SK-N-SH (cell line): ENCODE data around the gene ABCC4. TPM values are rescaled to one million over a fixed set of nuclear protein-coding genes. Genes with fewer than 3 reads are reported as not detected.

Source experiments
- CTCF ChIA-PET: fragments of 300-600, 350-600 bp; formaldehyde crosslinking; extraction: SDS; loops from one replicate; lab custom pipeline; 2021; lab: Yijun Ruan, JAX
- POLR2A ChIA-PET: fragments of 350-600 bp; sonication (Branson Sonifier 250); formaldehyde crosslinking; extraction: SDS; loops from one replicate; lab custom pipeline; 2020; ENCODE audit warnings: antibody characterized with exemption, inconsistent platforms; lab: Yijun Ruan, JAX
- DNase-seq: peaks from one replicate; pipeline ENCODE4 v3.0.0; 2012
- H2AFZ ChIP-seq: fragments of 200-600 bp; sonication (generic); 2 replicates; pipeline ENCODE4 v1.8.1; 2016; ENCODE audit warnings: antibody characterized with exemption, mild to moderate bottlenecking, low read depth
- H3F3A ChIP-seq: fragments of 200-600 bp; sonication (generic); replicated peaks from 2 replicates; pipeline ENCODE3; 2016; ENCODE audit warnings: antibody characterized with exemption, mild to moderate bottlenecking; ENCODE audit not compliant: insufficient read depth
- H3K27ac ChIP-seq, 2 experiments: fragments of 200-500 bp in 1 of 2; fragments of 200-600 bp in 1 of 2; sonication (Bioruptor generic) in 1 of 2; sonication (generic), shearing (Covaris generic) in 1 of 2; 2 replicates each; pipeline versions ENCODE4 v1.5.1 to v1.6.1; 2014 to 2016; ENCODE audit warnings: low read depth in 2 of 2, inconsistent platforms in 1 of 2, low read length in 1 of 2, mild to moderate bottlenecking in 1 of 2, mixed read lengths in 1 of 2
- H3K27me3 ChIP-seq: fragments of 200-600 bp; sonication (generic), shearing (Covaris generic); 2 replicates; pipeline ENCODE4 v1.6.1; 2016; ENCODE audit warnings: mixed run types; ENCODE audit not compliant: insufficient read depth
- H3K36me3 ChIP-seq, 2 experiments: fragments of 200-500 bp in 1 of 2; fragments of 200-600 bp in 1 of 2; sonication (Bioruptor generic) in 1 of 2; sonication (generic) in 1 of 2; replicated peaks in 1 of 2; 2 replicates each; pipeline versions ENCODE3 to v1.5.1; 2014 to 2016; ENCODE audit warnings: low read length in 1 of 2, mild to moderate bottlenecking in 1 of 2; ENCODE audit not compliant: insufficient read depth in 2 of 2, control insufficient read depth in 1 of 2
- H3K4me1 ChIP-seq, 2 experiments: fragments of 200-500 bp in 1 of 2; fragments of 200-600 bp in 1 of 2; sonication (Bioruptor generic) in 1 of 2; sonication (generic), shearing (Covaris generic) in 1 of 2; 2 replicates each; pipeline versions ENCODE4 v1.5.1 to v1.6.1; 2014 to 2016; ENCODE audit warnings: low read depth in 1 of 2, low read length in 1 of 2, mixed run types in 1 of 2; ENCODE audit not compliant: insufficient read depth in 2 of 2, control insufficient read depth in 1 of 2
- H3K4me2 ChIP-seq: fragments of 200-600 bp; sonication (generic), shearing (Covaris generic); 2 replicates; pipeline ENCODE4 v1.6.1; 2017; ENCODE audit warnings: mixed run types
- H3K4me3 ChIP-seq, 2 experiments: fragments of 200-500 bp in 1 of 2; fragments of 200-600 bp in 1 of 2; sonication (Bioruptor generic) in 1 of 2; sonication (generic), shearing (Covaris generic) in 1 of 2; 2 replicates each; pipeline versions ENCODE4 v1.5.1 to v1.8.1; 2014 to 2016; ENCODE audit warnings: low read depth in 2 of 2, inconsistent platforms in 1 of 2, low read length in 1 of 2, mild to moderate bottlenecking in 1 of 2, mixed read lengths in 1 of 2, moderate library complexity in 1 of 2
- H3K79me2 ChIP-seq: fragments of 200-600 bp; sonication (generic); 2 replicates; pipeline ENCODE4 v1.8.1; 2017; ENCODE audit warnings: mild to moderate bottlenecking; ENCODE audit not compliant: insufficient read depth
- H3K9ac ChIP-seq: fragments of 200-600 bp; sonication (generic); 2 replicates; pipeline ENCODE4 v1.6.1; 2017; ENCODE audit warnings: mixed run types
- H3K9me2 ChIP-seq: fragments of 200-600 bp; sonication (generic); 2 replicates; pipeline ENCODE4 v1.6.1; 2017; ENCODE audit warnings: mixed run types
- H3K9me3 ChIP-seq: fragments of 200-600 bp; sonication (generic); 2 replicates; pipeline ENCODE4 v1.6.1; 2017; ENCODE audit warnings: mixed run types, mild to moderate bottlenecking, moderate library complexity
- H4K20me1 ChIP-seq: fragments of 200-600 bp; sonication (generic); 2 replicates; pipeline ENCODE4 v1.6.1; 2017; ENCODE audit warnings: mild to moderate bottlenecking, mixed run types; ENCODE audit not compliant: insufficient read depth
- FOXJ3 ChIP-seq: sonication (generic); formaldehyde crosslinking; IDR thresholded peaks from 2 replicates; pipeline ENCODE4 v1.5.1; 2020; ENCODE audit warnings: mild to moderate bottlenecking, missing genetic modification reagents
- FOXM1 ChIP-seq: IDR thresholded peaks from 2 replicates; pipeline ENCODE4 v1.4.0; 2012; ENCODE audit warnings: low read depth, mild to moderate bottlenecking
- GABPA ChIP-seq: IDR thresholded peaks from 2 replicates; pipeline ENCODE4 v1.4.0; 2012; ENCODE audit warnings: low read depth, mild to moderate bottlenecking
- IRF3 ChIP-seq: fragments of 150-350 bp; IDR thresholded peaks from 2 replicates; pipeline ENCODE4 v1.6.1; 2016; ENCODE audit warnings: mild to moderate bottlenecking, low read depth, low read length
- JUND ChIP-seq: IDR thresholded peaks from 2 replicates; pipeline ENCODE4 v1.4.0; 2012
- MXI1 ChIP-seq: IDR thresholded peaks from 2 replicates; pipeline ENCODE4 v1.6.1; 2012; ENCODE audit warnings: mild to moderate bottlenecking, low read depth, low read length, improper control_type of control experiment
- NFIC ChIP-seq: IDR thresholded peaks from 2 replicates; pipeline ENCODE4 v1.4.0; 2012; ENCODE audit warnings: borderline replicate concordance
- POLR2AphosphoS5 ChIP-seq: IDR thresholded peaks from 2 replicates; pipeline ENCODE4 v1.6.1; 2012; ENCODE audit warnings: low read depth, low read length
- RAD21 ChIP-seq: IDR thresholded peaks from 2 replicates; pipeline ENCODE4 v1.6.1; 2012; ENCODE audit warnings: mild to moderate bottlenecking, low read length
- RCOR1 ChIP-seq: fragments of 150-350 bp; IDR thresholded peaks from 2 replicates; pipeline ENCODE4 v1.6.1; 2017; ENCODE audit warnings: antibody characterized with exemption, low read length
- RFX5 ChIP-seq: IDR thresholded peaks from 2 replicates; pipeline ENCODE4 v1.6.1; 2012; ENCODE audit warnings: mild to moderate bottlenecking, improper control_type of control experiment, low read length
- SIN3A ChIP-seq: IDR thresholded peaks from 2 replicates; pipeline ENCODE4 v1.6.1; 2012; ENCODE audit warnings: low read depth, mild to moderate bottlenecking, low read length, moderate library complexity, borderline replicate concordance
- TAF1 ChIP-seq: IDR thresholded peaks from 2 replicates; pipeline ENCODE4 v1.6.1; 2012; ENCODE audit warnings: low read depth, mild to moderate bottlenecking, low read length, moderate library complexity, borderline replicate concordance
- TEAD4 ChIP-seq: IDR thresholded peaks from 2 replicates; pipeline ENCODE4 v1.4.0; 2012; ENCODE audit warnings: mild to moderate bottlenecking, borderline replicate concordance; ENCODE audit not compliant: insufficient read depth
- USF1 ChIP-seq: IDR thresholded peaks from 2 replicates; pipeline ENCODE4 v1.4.0; 2012; ENCODE audit warnings: low read depth, borderline replicate concordance
- ZBTB33 ChIP-seq: IDR thresholded peaks from 2 replicates; pipeline ENCODE4 v1.4.0; 2012; ENCODE audit warnings: low read depth, borderline replicate concordance
- WGBS: methylation state at CpG from one replicate; pipeline ENCODE4 v1.1.6; 2017; ENCODE audit warnings: low lambda C conversion rate; 5-methylcytosine and 5-hydroxymethylcytosine counted together
- polyA plus RNA-seq, 3 experiments: library from polyadenylated mRNA; depleted of rRNA; stranded (reverse); fragments of >200 nt; gene quantifications; 2 replicates each; pipeline ENCODE4 v1.2.3, GENCODE V29; 2012

The ABCC4 gene
- polyA plus RNA-seq, 1 of the 3 experiments (the other 2 are of a cell fraction), result 7.8 TPM

- TF ChIP-seq ZBTB33 (no peak), TAF1 (no peak), GABPA (no peak), POLR2AphosphoS5 (no peak), RFX5 (no peak), FOXJ3 (CRISPR knock-in tag) (no peak), TEAD4 (no peak)
Measured at GRCh38 chr13:95019886-95020285, 281.4 kb downstream of the ABCC4 start (continued).

GRCh38 chr13:95007322-95007721 lies 293.9 kb downstream of the ABCC4 start:
- no peak overlapping the region for H3K27ac ChIP-seq
- POLR2A ChIA-PET, result no interaction called here
- H3F3A ChIP-seq, result no peaks in the 10 kb centered on the region
- no peak overlapping the region for H2AFZ ChIP-seq
- no peaks in the 10 kb centered on the region for H4K20me1 ChIP-seq
- H3K36me3 ChIP-seq, result no peaks in the 10 kb centered on the region
- no peak overlapping the region for H3K4me2 ChIP-seq
- CTCF ChIA-PET, result no interaction called here
- DNase-seq, result no peak
- no peaks in the 10 kb centered on the region for H3K79me2 ChIP-seq
- no peaks in the 10 kb centered on the region for H3K27me3 ChIP-seq
- no peak overlapping the region for H3K9ac ChIP-seq
- TF ChIP-seq GABPA (no peak), MXI1 (no peak), IRF3 (no peak), RAD21 (no peak), SIN3A (no peak), RCOR1 (no peak), NFIC (no peak), JUND (no peak), USF1 (no peak), FOXJ3 (CRISPR knock-in tag) (no peak), TAF1 (no peak), FOXM1 (no peak)
- H3K4me1 ChIP-seq, result no peaks in the 10 kb centered on the region; a peak in 1 of 4 replicates
- no peak overlapping the region for H3K4me3 ChIP-seq
- no peaks in the 10 kb centered on the region for H3K9me2 ChIP-seq
- H3K9me3 ChIP-seq, result no peaks in the 10 kb centered on the region
- WGBS, result 90% methylated on average over 12 of the region's 12 CpGs
